Astrocyte (in vitro differentiated cells and primary cell): ENCODE measurements around the gene TRPC4AP.

ENCODE experiments used
- EZH2 ChIP-seq: IDR thresholded peaks from 2 replicates; pipeline ENCODE4 v1.6.1; 2012; ENCODE audit warnings: mild to moderate bottlenecking, low read length, inconsistent platforms; ENCODE audit not compliant: insufficient read depth
- TF ChIP-seq, protein P1 (sequence below): IDR thresholded peaks from 2 replicates; pipeline ENCODE4 v1.5.1; 2011; ENCODE audit warnings: low read depth, mild to moderate bottlenecking, inconsistent platforms, low read length, moderate library complexity; ENCODE audit not compliant: insufficient read depth

DNA sequence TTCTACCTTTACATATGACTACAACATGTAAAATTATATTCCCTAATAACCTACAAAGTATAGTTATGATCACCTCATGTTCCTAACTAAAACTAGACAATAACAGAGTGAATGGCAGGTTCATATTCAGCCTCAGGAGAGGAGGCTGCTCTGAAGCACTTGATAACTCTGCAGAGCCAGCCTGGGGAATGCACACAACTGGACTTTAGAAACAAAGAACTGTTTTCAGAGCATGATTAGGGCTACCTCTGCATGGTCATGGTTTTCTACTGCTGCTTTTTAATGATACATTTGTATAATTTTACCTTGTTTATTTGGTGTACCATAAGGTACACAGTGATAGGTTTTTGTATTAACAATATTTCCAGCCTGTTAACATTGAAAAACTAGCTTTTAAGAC lies 50.3 kb downstream of the TRPC4AP start:
- TF ChIP-seq EZH2, result no peak
- TF ChIP-seq, protein P1, sequence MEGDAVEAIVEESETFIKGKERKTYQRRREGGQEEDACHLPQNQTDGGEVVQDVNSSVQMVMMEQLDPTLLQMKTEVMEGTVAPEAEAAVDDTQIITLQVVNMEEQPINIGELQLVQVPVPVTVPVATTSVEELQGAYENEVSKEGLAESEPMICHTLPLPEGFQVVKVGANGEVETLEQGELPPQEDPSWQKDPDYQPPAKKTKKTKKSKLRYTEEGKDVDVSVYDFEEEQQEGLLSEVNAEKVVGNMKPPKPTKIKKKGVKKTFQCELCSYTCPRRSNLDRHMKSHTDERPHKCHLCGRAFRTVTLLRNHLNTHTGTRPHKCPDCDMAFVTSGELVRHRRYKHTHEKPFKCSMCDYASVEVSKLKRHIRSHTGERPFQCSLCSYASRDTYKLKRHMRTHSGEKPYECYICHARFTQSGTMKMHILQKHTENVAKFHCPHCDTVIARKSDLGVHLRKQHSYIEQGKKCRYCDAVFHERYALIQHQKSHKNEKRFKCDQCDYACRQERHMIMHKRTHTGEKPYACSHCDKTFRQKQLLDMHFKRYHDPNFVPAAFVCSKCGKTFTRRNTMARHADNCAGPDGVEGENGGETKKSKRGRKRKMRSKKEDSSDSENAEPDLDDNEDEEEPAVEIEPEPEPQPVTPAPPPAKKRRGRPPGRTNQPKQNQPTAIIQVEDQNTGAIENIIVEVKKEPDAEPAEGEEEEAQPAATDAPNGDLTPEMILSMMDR, result no peak
